CD1c-positive myeloid dendritic cell (primary cell): ENCODE data around the gene PET100.

Experiments used
- DNase-seq: peaks from one replicate; pipeline ENCODE4 v3.0.0-alpha.2; 2016; ENCODE audit errors: extremely low spot score

The PET100 gene

GRCh38 chr19:7612282-7613274, 17.0 kb upstream of the PET100 start:
- no peak for DNase-seq

- DNase-seq, result no peak
These were observed 14.5 kb upstream of the PET100 start for GRCh38 chr19:7614859-7615741.

GRCh38 chr19:7617172-7617571, 12.4 kb upstream of the PET100 start:
- no peak for DNase-seq

- DNase-seq, result no peak
These were observed 11.9 kb upstream of the PET100 start for GRCh38 chr19:7617735-7618134.

GRCh38 chr19:7618348-7618747, 11.2 kb upstream of the PET100 start:
- DNase-seq, result no peak

GRCh38 chr19:7618771-7619510, 10.7 kb upstream of the PET100 start:
- no peak for DNase-seq

- DNase-seq, result no peak
These were observed 9.7 kb upstream of the PET100 start for GRCh38 chr19:7619671-7620441.

GRCh38 chr19:7620442-7621412, 8.9 kb upstream of the PET100 start:
- DNase-seq, result no peak

- DNase-seq, result no peak
These were observed 6.5 kb upstream of the PET100 start for GRCh38 chr19:7622933-7623685.

GRCh38 chr19:7623725-7624603, 5.6 kb upstream of the PET100 start:
- DNase-seq, result no peak

- no peak for DNase-seq
These were observed 4.8 kb upstream of the PET100 start for GRCh38 chr19:7624810-7625209.

GRCh38 chr19:7625763-7626372, 3.7 kb upstream of the PET100 start:
- DNase-seq, result no peak

- no peak for DNase-seq
These were observed 2.4 kb upstream of the PET100 start for GRCh38 chr19:7627166-7627565.

- DNase-seq, result no peak
These were observed 843 bp upstream of the PET100 start for GRCh38 chr19:7628589-7629311.

GRCh38 chr19:7631577-7631976, 2.0 kb downstream of the PET100 start:
- DNase-seq, result no peak

GRCh38 chr19:7632340-7633203, 3.0 kb downstream of the PET100 start:
- DNase-seq, result no peak
